ENCODE results near the gene VSTM5.

VSTM5 gene

DNA sequence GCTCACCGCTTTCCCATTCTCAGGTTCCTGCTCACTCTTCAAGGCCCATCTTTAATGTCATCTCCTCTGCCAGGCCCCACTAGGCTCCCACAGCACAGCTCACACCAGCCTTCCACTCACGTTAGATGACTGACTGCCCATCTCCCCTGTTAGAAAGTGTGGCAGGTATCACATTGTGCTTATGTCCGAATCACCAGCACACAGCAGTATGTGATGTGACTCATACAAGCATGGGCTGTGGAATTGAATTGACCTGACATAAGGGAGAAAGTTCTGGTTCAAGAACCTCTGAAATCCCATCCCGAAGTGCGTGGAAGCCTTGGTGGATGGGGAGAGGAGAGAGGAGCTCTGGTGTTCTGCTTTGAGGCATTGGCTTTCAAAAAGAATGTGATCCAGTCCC is 6.5 kb downstream of the VSTM5 start:
- no peak for DNase-seq (ENCODE audit: low read depth in 2 of 3, low spot score in 1 of 3)

DNA sequence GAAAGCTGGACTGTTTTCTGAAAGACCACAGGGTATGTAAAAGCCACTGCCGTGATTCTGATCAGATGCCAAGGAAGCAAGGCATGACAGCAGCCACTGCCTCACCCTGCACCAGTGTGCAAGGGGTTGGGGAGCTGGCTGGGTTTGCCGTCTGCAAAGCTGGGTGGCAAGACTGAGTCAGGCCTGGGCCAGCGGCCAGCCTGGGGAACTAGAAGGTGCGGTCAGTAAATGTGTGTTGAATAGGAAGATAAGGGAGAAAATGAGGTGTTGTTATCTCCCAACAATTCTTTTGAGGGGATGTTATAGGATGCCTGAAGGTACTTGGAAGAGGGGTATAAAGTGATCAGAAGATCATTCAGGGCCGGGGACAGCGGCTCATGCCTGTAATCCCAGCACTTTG is 8.0 kb downstream of the VSTM5 start:
- no peak for DNase-seq (ENCODE audit: low read depth in 2 of 3, low spot score in 1 of 3)

DNA sequence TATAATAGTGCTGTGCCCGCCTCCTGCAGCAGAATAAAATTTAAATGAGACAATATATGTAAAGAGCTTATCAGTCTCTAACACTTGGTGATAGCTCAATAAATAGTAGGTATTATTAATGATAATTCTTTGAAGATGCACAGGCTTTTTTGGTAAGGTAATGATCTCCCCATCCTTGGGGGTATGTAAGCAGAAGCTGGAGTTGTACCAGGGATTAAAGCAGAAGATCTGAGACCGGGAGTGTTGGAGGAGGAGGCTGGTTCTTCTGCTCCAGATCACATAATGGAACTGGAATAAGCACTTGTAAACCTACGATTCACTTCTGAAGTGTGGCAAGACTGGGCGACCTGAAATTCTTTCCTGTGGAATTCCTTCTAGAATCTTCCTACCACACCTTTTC is 8.4 kb downstream of the VSTM5 start:
- DNase-seq (ENCODE audit: low read depth in 2 of 3, low spot score in 1 of 3), result no peak

DNA sequence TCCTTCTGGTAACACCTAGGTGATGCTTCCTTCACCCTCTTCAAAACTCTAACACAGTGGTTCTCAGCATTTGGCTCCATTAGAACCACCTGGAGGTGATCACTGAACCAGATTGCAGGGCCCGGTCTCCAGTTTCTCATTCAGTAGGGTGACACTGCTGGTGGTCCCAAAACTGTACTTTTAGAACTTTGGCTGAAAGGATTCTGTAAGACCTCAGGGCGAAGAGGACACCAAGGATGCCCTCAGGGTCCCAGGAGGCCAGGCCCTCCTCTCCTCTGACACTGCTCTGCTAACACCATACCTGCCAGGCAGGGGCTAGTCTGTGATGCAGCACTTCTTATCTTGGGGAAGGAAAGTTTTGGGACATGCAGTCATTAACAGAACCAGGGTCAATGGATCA is 9.0 kb downstream of the VSTM5 start:
- no peak for DNase-seq (ENCODE audit: low read depth in 2 of 3, low spot score in 1 of 3)

DNA sequence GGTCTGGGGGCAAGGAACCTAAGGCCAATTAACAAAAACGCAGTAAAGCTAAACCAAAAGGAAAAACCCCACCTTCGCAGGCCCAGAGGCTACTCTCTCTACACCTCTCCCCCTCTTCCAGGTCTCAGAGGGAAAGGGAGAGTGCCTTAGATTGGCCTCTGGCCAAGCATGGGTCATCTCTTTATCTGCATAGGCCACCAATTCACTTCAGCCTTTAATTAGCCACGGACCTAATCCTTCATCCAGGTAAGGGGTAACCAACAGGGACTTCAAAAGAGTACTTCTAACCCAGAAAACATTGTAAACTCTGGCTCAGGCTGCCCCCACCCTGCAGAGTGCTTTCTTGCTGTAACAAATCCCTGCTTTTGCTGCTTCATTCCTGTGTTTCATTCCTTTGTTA is 9.4 kb downstream of the VSTM5 start:
- DNase-seq (ENCODE audit: low read depth in 2 of 3, low spot score in 1 of 3), result no peak

DNA sequence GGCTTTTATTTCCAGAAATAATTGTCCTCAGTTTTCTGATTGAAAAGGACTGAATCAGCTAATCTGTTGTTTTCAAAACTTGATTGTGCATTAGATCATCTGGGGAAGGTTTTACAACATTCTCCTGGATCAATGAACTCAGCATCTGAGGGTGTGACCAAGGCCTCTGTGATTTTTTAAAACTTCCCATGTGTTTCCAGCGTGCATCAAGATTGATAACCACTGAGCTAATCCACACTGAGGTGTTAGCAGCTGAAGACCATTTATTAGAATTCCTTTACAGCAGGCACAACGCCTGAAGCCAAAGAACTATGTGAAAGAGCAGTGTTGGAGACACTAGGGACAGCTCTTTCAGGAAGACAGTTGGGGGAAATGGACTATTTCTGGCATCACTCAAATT is 10.2 kb downstream of the VSTM5 start:
- DNase-seq (ENCODE audit: low read depth in 2 of 3, low spot score in 1 of 3), result no peak

DNA sequence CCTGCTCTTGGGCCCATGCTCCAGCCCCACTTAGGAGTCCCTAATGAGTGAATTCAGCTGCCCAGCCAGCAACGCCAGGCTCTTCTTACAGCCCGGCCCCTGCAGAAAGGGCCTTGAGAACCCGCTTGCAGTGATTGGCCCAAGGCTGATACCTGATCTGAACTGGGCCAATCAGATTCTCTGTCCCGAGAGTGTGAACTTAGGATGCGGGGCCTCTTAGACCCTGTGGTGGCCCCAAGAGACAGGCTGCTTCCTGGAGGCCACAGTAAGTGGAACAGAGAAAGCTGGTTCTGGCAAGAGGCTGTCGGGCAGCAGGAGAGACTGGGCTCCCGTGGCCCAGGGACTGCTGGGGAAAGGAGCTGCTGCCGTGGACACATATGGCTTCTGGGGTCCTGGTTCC is 11.5 kb downstream of the VSTM5 start:
- no peak for DNase-seq (ENCODE audit: low read depth in 2 of 3, low spot score in 1 of 3)

DNA sequence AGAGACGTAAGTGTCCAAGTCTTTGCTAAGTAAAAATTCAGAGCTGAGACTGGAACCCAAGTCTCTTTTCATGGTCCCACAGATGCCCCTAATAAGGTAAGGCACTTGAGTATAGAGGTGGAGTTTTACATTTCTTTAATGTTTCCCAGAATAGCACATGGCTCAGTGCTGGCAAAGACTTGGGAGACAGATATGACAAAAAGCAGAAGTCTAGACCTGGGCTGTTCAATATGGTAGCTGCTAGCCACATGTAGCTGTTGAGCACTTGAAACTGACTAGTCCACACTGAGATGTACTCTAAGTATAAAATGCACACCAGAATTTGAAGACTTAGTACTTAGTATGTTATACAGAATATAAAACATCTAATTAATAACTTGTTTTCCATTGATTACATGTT is 17.6 kb downstream of the VSTM5 start:
- DNase-seq (ENCODE audit: low read depth in 2 of 3, low spot score in 1 of 3), result no peak

DNA sequence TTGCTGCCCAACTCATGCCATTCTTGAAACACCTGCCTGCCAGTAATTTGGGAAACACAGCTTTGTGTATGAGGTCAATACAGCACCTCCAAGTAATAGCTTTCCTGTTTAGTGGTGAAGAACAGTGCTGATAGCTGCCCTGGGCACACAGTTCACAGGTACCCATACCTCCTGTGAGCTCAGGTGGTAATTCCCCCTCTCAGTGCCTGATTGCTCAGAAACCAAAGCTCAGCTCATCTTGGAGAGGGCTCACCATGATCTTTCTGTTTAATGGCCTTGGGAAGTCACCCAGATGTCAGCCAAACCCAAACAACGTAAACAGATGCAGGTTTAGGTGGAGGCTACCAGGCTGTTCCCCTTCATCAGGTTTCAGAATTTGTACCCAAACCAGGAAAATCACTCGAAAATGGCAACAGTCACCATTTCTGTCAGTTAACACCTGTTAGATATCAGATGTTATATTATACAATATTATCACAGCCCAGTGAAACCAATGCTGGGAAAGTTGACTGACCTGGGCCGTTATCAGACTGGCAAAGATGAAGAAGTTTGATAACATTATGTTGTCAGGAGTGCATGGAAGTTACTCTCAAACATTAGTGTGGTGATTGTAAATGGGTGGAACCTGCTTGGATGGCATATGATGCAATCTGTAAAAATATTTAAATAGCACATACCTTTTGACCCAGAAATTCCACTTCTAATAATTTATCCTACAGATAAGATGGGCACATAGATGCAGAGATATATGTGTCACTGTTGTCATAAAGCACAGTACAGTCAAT is 18.9 kb downstream of the VSTM5 start:
- no peak for DNase-seq (ENCODE audit: low read depth in 2 of 3, low spot score in 1 of 3)

DNA sequence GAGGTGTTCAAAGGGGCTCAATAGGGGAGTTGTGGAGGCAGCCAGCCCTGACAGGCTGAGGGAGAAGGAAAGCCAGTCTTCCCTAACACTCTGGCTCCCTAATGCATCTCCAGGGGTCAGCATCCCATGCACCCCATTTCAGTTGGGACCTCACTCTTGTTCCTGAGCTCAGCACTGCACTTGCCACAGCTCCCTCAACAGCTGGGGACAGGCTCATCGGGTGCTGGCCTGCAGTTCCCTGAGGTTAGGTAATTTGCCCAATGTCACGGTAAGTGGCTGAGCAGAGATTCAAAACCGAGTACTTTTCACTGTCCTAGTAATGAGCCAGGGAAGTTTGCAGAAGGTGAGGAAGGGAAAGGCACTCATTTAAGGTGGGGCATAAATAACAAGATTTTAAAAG is 20.8 kb downstream of the VSTM5 start:
- DNase-seq (ENCODE audit: low read depth in 2 of 3, low spot score in 1 of 3), result no peak

DNA sequence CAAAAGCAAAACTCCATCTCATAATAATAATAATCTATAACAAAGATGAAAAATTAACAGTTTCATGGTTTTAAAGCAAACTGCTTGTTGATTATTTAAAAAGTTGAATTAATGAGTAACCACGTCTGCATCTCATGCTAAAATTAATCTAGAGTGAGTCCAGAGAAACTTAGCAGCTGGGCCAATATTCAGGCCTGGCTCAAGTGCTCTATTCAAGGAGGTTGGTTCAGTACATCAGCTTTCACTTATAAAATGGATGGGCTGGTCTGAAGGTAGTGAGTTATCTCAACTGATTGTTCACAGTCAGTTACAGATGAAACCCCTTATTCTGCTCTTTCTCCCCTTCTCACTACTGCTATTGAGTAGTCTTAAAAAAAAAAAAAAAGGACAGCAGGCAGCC is 23.1 kb downstream of the VSTM5 start:
- DNase-seq (ENCODE audit: low read depth in 2 of 3, low spot score in 1 of 3), result no peak

DNA sequence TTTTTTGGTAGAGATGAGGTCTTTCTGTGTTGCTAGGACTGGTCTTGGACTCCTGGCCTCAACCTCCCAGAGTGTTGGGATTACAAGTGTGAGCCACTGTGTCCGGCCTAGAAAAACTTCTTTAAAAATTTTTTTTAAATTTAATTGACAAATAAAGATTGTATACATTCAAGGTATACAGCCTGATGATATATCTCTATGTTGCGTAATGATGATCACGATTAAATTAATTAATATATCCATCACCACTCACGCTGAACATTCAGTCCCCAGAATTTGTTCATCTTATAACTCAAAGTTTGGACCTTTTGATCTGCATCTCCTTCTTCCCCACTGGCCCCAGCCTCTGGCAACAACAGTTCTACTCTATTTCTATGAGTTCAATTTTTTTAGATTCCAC is 27.2 kb downstream of the VSTM5 start:
- no peak for DNase-seq (ENCODE audit: low read depth in 2 of 3, low spot score in 1 of 3)

DNA sequence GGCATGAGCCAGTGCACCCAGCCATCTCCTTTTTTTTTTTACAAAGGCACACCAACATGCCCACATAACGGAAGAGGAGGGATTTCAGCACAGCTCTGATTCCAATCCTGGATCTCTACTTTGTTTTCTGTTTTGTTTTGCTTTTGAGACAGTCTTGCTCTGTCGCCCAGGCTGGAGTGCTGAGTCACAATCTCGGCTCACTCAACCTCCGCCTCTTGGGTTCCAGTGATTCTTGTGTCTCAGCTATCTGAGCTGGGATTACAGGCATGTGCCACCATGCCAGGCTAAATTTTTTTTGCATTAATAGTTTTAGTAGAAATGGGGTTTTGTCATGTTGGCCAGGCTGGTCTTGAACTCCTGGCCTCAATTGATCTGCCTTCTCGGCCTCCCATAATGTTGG is 28.1 kb downstream of the VSTM5 start:
- no peak for DNase-seq (ENCODE audit: low read depth in 2 of 3, low spot score in 1 of 3)

DNA sequence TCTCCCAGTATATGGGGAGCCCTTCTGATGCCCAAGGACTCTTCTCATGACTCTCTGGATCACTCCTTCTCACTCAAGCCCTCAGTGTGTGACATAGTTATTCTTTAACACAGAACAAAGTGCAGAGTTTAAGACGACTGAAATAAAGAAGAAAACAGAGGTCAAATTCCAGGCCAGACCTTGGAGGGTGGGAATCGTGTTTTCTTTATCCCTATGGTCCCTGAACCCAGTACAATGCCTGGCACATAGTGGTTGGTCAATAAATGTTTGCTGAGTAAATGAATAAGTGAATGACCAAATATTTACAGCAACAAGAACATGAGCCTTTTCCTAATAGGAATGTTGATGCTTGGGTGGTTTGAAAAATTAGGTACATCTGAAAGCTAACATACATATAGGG is 28.8 kb downstream of the VSTM5 start:
- DNase-seq (ENCODE audit: low read depth in 2 of 3, low spot score in 1 of 3), result no peak

DNA sequence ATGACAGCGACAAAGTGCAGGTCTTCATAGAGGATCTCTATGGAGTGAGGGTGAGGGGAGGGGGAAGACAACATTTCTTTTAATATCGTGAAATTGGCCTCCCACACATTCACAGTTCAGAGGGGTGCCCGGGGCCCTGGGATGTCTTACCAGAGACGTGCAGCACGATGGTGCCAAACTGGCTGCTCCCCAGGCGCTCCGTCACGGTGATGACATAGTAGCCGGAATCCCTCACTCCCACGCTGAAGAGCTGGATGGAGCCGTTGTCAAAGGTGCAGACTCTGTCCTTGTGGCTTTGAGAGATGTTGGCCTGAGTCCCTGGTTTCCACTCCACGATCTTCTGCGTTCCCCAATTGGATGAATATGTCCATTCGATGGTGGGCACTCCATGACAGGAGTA is 29.6 kb downstream of the VSTM5 start:
- DNase-seq (ENCODE audit: low read depth in 2 of 3, low spot score in 1 of 3), result no peak

DNA sequence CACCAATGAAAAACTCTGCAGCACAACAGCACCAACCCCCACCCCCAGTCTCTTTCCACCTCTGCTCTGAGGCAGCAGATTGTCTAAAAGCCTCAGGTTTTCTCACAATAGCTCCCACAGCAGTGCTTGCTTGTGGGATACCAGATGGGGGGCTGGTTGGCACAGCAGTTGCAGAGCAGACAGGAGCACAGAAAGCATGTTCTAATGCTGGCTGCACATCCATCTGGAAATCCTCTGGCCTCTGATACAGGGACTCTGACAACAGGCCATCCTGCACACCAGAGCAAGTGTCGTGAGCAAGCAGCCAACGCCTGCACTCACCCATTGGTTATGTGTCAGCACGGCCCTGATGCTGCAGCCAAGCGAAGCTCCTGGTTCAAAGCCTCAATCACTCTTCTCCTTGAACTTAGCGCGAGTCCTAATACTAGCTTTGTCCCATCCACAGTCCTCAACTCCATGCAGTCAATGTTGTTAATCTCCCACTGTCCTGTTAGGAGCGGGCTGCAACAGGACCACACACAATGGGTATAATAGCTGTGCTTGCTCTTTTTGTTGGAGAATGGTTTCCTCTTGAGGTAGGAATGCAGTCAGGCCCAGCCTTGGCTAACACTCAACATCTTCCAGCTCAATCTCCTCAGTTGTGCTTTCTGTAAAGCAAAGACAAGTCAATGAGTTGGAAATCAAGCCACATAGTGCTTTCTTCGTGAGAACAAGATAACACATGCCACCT is 30.3 kb downstream of the VSTM5 start:
- DNase-seq (ENCODE audit: low read depth in 2 of 3, low spot score in 1 of 3), result no peak

DNA sequence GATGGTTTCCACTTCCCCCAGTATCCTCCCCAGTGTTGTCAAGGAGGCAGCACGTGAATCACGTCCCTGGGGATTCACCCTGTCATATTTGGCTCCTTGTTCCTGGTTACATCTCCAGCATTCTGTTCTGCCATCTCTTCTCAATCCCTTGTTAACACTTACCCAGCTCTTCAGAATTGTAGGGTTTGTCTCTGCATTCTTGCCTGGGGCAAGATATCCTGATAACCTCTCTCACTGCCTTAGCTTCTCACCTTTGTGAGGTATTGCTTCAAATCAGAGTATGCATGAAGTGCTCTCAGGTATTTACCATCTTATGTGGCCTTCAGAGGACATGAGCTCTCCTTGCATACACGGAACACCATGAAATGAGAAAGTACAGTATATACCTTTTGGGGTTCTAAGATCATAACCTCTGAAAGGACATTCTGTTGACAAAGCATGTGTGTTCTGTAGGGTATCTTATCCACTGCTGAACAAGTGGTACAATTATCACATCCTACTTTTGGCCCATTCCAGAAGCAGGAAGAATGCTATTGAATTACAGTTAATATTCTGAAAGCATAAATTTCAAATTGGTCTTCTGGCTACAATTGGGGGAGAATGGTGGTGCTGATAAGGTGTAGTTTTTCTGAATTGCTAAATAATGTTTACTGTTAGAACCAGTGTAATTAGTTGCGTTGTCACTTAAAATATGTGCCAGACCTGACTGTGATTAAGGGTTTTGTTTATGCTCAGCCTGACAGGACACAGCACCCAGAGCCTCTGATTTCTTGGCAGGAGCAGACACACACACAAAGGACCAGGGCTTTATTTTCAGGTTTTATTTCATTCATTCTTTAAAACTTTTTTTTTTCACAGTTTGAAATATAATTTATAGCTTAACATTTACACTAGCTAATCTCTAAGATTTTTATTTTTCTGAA is 32.7 kb downstream of the VSTM5 start:
- no peak for DNase-seq (ENCODE audit: low read depth in 2 of 3, low spot score in 1 of 3)

DNA sequence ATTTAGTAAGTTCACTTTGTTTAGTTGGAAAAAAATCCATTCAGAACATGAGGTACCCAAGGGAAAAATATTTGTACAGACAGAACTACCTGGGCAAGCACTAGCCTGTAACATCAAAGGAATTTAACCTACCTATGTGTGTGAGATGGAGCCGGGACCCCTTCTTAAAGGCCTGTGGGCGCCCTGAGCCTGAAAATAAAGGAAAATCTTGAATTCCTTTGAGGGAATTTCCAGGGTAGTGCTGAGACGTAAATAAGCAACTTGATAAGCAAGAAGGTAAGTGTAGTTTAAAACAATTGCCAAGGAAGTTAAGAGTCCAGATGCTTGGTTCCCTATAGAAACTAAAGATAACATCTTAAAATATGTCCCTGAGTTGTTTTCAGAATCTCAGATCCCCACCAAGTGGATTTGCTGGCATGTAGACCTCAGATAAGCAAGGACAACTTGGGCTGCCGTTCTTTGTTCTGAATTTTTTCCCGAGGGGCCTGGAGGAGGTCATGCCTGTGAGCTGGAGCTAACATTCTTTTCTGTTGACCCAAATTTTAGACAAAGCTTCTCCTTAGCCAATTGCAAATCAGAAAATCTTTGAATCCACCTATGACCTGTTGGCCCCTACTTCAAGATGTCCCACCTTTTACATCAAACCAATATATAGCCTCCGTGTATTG is 35.3 kb downstream of the VSTM5 start:
- DNase-seq (ENCODE audit: low read depth in 2 of 3, low spot score in 1 of 3), result no peak

DNA sequence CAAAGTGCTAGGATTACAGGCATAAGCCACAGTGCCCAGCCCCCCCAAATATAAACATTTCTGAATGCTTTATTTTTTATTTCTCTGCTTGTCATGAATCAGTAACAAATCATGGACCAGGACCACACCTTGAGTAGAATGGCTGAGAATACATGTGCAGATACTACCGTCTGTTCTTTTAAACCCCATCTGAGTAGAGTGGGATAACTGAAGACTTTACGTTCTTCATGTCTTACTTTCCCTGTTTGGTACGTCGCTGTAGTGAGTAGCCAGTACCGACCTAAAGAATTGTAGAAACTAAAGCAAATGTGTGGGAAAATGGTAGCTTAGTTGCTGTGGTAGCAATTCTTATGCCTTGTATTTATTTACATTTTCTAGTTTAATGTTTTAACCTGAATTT is 36.4 kb downstream of the VSTM5 start:
- DNase-seq (ENCODE audit: low read depth in 2 of 3, low spot score in 1 of 3), result no peak

DNA sequence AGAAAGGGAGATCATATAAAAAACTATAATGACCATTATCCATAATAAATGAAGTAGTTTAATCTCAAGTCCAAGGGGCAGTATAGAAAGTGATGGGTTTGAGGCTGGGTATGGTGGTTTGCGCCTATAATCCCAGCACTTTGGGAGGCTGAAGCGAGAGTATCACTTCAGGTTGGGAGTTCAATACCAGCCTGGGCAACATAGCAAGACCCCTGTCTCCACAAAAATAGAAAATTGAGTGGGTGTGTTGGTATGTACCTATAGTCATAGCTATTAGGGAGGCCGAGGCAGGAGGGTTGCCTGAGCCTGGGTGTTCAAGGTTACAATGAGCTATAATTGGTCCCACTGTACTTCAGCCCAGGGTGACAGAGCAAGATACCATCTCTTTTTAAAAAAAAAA is 42.4 kb downstream of the VSTM5 start:
- no peak for DNase-seq (ENCODE audit: low read depth in 2 of 3, low spot score in 1 of 3)

DNA sequence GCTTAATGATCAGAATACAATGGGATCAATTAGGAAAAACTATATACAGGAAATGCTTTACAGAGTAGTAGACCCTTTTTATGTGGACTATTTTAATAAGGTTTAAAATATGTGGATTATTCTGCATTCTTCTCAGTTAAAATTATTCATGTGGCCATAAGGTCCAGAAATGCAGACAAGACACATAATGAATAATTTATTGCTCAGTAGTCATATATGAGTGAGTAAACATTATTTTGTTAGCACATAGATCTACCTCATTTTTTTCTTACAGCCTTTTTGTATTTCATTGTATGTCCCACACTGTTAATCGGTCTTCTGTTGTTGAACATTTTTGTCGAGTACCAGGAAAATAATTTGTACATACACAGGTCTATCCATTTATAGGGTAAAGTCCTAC is 45.5 kb downstream of the VSTM5 start:
- DNase-seq (ENCODE audit: low read depth in 2 of 3, low spot score in 1 of 3), result no peak

Measured in stimulated activated CD4-positive, alpha-beta T cell treated with anti-CD3 and anti-CD28 coated beads, Interleukin-12 subunit alpha, Interleukin-12 subunit beta, amount 100 ng/mL, for 48 hours (primary cell).